H1 (cell line): Measurements from ENCODE around the gene OSBPL5. TPM values are rescaled to one million over a fixed set of nuclear protein-coding genes. Genes with fewer than 3 reads are reported as not detected.

Source experiments
- CTCF ChIA-PET: fragments of 300-600 bp; sonication (Branson Sonifier 250); formaldehyde crosslinking; loops from one replicate; lab custom pipeline; 2021; ENCODE audit not compliant: partially characterized antibody; lab: Charles Lee
- POLR2A ChIA-PET: fragments of 300-600 bp; sonication (Branson Sonifier 250); formaldehyde crosslinking; loops from one replicate; lab custom pipeline; 2021; ENCODE audit warnings: inconsistent platforms; ENCODE audit not compliant: partially characterized antibody; lab: Charles Lee
- DNase-seq, 2 experiments: peaks; one replicate each; pipeline versions ENCODE4 v3.0.0 to v3.0.0-alpha.2; 2010 to 2022; ENCODE audit warnings: low spot score in 2 of 2, low read depth in 1 of 2, mixed read lengths in 1 of 2
- FAIRE-seq: peaks from 2 replicates; lab custom pipeline; 2011; peaks lifted over from hg19 to GRCh38; lab: Jason Lieb, UNC
- H2AFZ ChIP-seq: 2 replicates; pipeline ENCODE4 v1.8.1; 2012; ENCODE audit warnings: low read length, inconsistent platforms
- H2AK5ac ChIP-seq: 2 replicates; pipeline ENCODE4 v1.6.1; 2013; ENCODE audit warnings: low read depth, low read length
- H2BK120ac ChIP-seq: replicated peaks from 2 replicates; pipeline ENCODE3; 2013; ENCODE audit warnings: low read depth, low read length, inconsistent platforms
- H2BK12ac ChIP-seq: 2 replicates; pipeline ENCODE4 v1.6.1; 2013; ENCODE audit warnings: low read depth, low read length
- H2BK15ac ChIP-seq: 2 replicates; pipeline ENCODE4 v1.6.1; 2013; ENCODE audit warnings: low read length
- H2BK20ac ChIP-seq: 2 replicates; pipeline ENCODE4 v1.6.1; 2013; ENCODE audit warnings: low read length
- H2BK5ac ChIP-seq: 2 replicates; pipeline ENCODE4 v1.6.1; 2013; ENCODE audit warnings: low read depth, low read length
- H3K14ac ChIP-seq: 2 replicates; pipeline ENCODE4 v1.6.1; 2013; ENCODE audit warnings: inconsistent platforms; ENCODE audit not compliant: insufficient read length
- H3K18ac ChIP-seq: 2 replicates; pipeline ENCODE4 v1.6.1; 2013; ENCODE audit warnings: low read length; ENCODE audit errors: extremely low read depth
- H3K23ac ChIP-seq: 2 replicates; pipeline ENCODE4 v1.6.1; 2013; ENCODE audit warnings: inconsistent platforms; ENCODE audit not compliant: insufficient read length
- H3K23me2 ChIP-seq: 2 replicates; pipeline ENCODE4 v1.6.1; 2013; ENCODE audit warnings: low read depth, low read length
- H3K27ac ChIP-seq: 2 replicates; pipeline ENCODE4 v1.6.1; 2011; ENCODE audit warnings: low read depth, low read length, inconsistent platforms
- H3K27me3 ChIP-seq, 4 experiments: replicated peaks in 1 of 4; 1 replicate in 1 of 4; 2 replicates in 3 of 4; pipeline versions ENCODE4 v1.6.1 to v1.8.1; 2011 to 2013; ENCODE audit warnings: low read length in 3 of 4, mild to moderate bottlenecking in 3 of 4, inconsistent platforms in 2 of 4, mixed read lengths in 2 of 4, moderate library complexity in 1 of 4; ENCODE audit not compliant: control insufficient read depth in 3 of 4, insufficient read depth in 3 of 4; ENCODE audit errors: extremely low read depth in 1 of 4
- H3K36me3 ChIP-seq, 4 experiments: 2 replicates each; pipeline versions ENCODE4 v1.6.1 to v1.8.1; 2011 to 2013; ENCODE audit warnings: mild to moderate bottlenecking in 4 of 4, low read length in 3 of 4, moderate library complexity in 2 of 4, control low read depth in 1 of 4, inconsistent platforms in 1 of 4; ENCODE audit not compliant: insufficient read depth in 4 of 4, control insufficient read depth in 2 of 4
- H3K4ac ChIP-seq: replicated peaks from 2 replicates; pipeline ENCODE3; 2013; ENCODE audit warnings: low read length, low read depth, mixed read lengths, inconsistent platforms; ENCODE audit not compliant: insufficient read length
- H3K4me1 ChIP-seq, 4 experiments: replicated peaks in 1 of 4; 1 replicate in 1 of 4; 2 replicates in 3 of 4; pipeline versions ENCODE4 v1.6.1 to v1.8.1; 2011 to 2013; ENCODE audit warnings: low read length in 3 of 4, inconsistent platforms in 2 of 4, mixed read lengths in 1 of 4; ENCODE audit not compliant: insufficient read depth in 4 of 4, control insufficient read depth in 3 of 4
- H3K4me2 ChIP-seq, 2 experiments: 2 replicates each; pipeline versions ENCODE4 v1.6.1 to v1.8.1; 2011 to 2013; ENCODE audit warnings: low read depth in 2 of 2, low read length in 2 of 2, control low read depth in 1 of 2, inconsistent platforms in 1 of 2, mild to moderate bottlenecking in 1 of 2; ENCODE audit not compliant: insufficient read depth in 1 of 2
- H3K4me3 ChIP-seq, 4 experiments: fragments of 200-600, 300-600 bp in 1 of 4; sonication (generic), shearing (Covaris generic), sonication (Bioruptor Twin) in 1 of 4; 2 replicates each; pipeline versions ENCODE4 v1.5.1 to v1.8.1; 2011 to 2016; ENCODE audit warnings: low read length in 4 of 4, low read depth in 3 of 4, control low read depth in 2 of 4, inconsistent platforms in 2 of 4, mild to moderate bottlenecking in 2 of 4, mixed read lengths in 1 of 4, moderate library complexity in 1 of 4; ENCODE audit not compliant: insufficient read depth in 2 of 4; ENCODE audit errors: extremely low read depth in 1 of 4
- H3K56ac ChIP-seq: replicated peaks from 2 replicates; pipeline ENCODE3; 2013; ENCODE audit warnings: low read depth, mild to moderate bottlenecking, mixed read lengths, low read length, inconsistent platforms; ENCODE audit not compliant: insufficient read length
- H3K79me1 ChIP-seq: 2 replicates; pipeline ENCODE4 v1.6.1; 2013; ENCODE audit warnings: low read depth, low read length, control low read depth
- H3K79me2 ChIP-seq, 2 experiments: 2 replicates each; pipeline versions ENCODE4 v1.6.1 to v1.8.1; 2012 to 2013; ENCODE audit warnings: low read length in 2 of 2, mild to moderate bottlenecking in 2 of 2, inconsistent platforms in 1 of 2; ENCODE audit not compliant: insufficient read depth in 2 of 2, control insufficient read depth in 1 of 2
- H3K9ac ChIP-seq, 4 experiments: replicated peaks in 1 of 4; 1 replicate in 1 of 4; 2 replicates in 3 of 4; pipeline versions ENCODE4 v1.6.1 to v1.8.1; 2011 to 2013; ENCODE audit warnings: low read depth in 3 of 4, low read length in 3 of 4, control low read depth in 2 of 4, mild to moderate bottlenecking in 2 of 4, moderate library complexity in 2 of 4, inconsistent platforms in 1 of 4; ENCODE audit errors: extremely low read depth in 1 of 4
- H3K9me3 ChIP-seq, 2 experiments: 2 replicates each; pipeline versions ENCODE4 v1.6.1 to v1.8.1; 2012 to 2013; ENCODE audit warnings: mild to moderate bottlenecking in 2 of 2, moderate library complexity in 2 of 2, control low read depth in 1 of 2, inconsistent platforms in 1 of 2, low read depth in 1 of 2, low read length in 1 of 2, mixed read lengths in 1 of 2; ENCODE audit not compliant: insufficient read depth in 2 of 2
- H4K20me1 ChIP-seq, 2 experiments: replicated peaks in 1 of 2; 2 replicates each; pipeline versions ENCODE3 to v1.8.1; 2011 to 2013; ENCODE audit warnings: inconsistent platforms in 2 of 2, low read length in 2 of 2, mild to moderate bottlenecking in 1 of 2; ENCODE audit not compliant: insufficient read depth in 2 of 2, control insufficient read depth in 1 of 2
- H4K5ac ChIP-seq: 2 replicates; pipeline ENCODE4 v1.6.1; 2013; ENCODE audit warnings: low read length, low read depth, mixed read lengths, inconsistent platforms; ENCODE audit not compliant: insufficient read length
- H4K8ac ChIP-seq: 2 replicates; pipeline ENCODE4 v1.8.0; 2013; ENCODE audit warnings: mild to moderate bottlenecking, moderate library complexity, low read length, inconsistent platforms; ENCODE audit not compliant: insufficient read depth; ENCODE audit errors: extremely low read depth
- H4K91ac ChIP-seq: replicated peaks from 2 replicates; pipeline ENCODE3; 2013; ENCODE audit warnings: low read length, mixed read lengths, inconsistent platforms; ENCODE audit not compliant: insufficient read length
- SIN3A ChIP-seq, 2 experiments: IDR thresholded peaks in 1 of 2; conservative IDR thresholded peaks in 1 of 2; 2 replicates each; pipeline ENCODE4 v1.6.1; 2011 to 2012; ENCODE audit warnings: low read length in 2 of 2, improper control_type of control experiment in 1 of 2, low read depth in 1 of 2, mild to moderate bottlenecking in 1 of 2
- TEAD4 ChIP-seq: IDR thresholded peaks from 2 replicates; pipeline ENCODE4 v1.6.1; 2012; ENCODE audit warnings: low read depth, low read length, inconsistent platforms, mixed read lengths
- WGBS, 2 experiments: shearing (Covaris generic) in 1 of 2; methylation state at CpG; one replicate each; pipeline versions ENCODE4 v1.1.6 to v1.1.7; 2013 to 2015; ENCODE audit warnings: low lambda C conversion rate in 2 of 2, mixed read lengths in 2 of 2, inconsistent platforms in 1 of 2, low coverage in 1 of 2, missing lambda C conversion rate in 1 of 2; ENCODE audit not compliant: insufficient replicate concordance in 2 of 2, insufficient coverage in 1 of 2, insufficient read length in 1 of 2; ENCODE audit errors: extremely low coverage in 1 of 2, missing lambda C conversion rate in 1 of 2; 5-methylcytosine and 5-hydroxymethylcytosine counted together
- polyA plus RNA-seq, 7 experiments: library from polyadenylated mRNA; depleted of rRNA in 3 of 7; stranded (reverse) in 5 of 7; unstranded in 2 of 7; fragments of >200 nt in 5 of 7; fragments of 200-250 nt in 2 of 7; gene quantifications; 1 replicate in 5 of 7; 2 replicates in 1 of 7; 4 replicates in 1 of 7; pipeline versions ENCODE4 v1.2.1 to v1.2.3, GENCODE V29; 2011 to 2013; ENCODE audit warnings: missing spikeins in 2 of 7, mixed read lengths in 2 of 7
- total RNA-seq: library from RNA; stranded (reverse); fragmentation: NEBNext Ultra II Directional; extraction: Animal tissue kit (Norgen Biotek cat#: 25700); gene quantifications from 2 replicates; pipeline ENCODE4 v1.2.1, GENCODE V29; 2021

Gene OSBPL5
- total and polyA plus RNA-seq, 2 of the 8 experiments (the other 6 are each of a cell fraction or from before 2014, with no cell fraction given): 3.4 to 9.9 TPM

DNA sequence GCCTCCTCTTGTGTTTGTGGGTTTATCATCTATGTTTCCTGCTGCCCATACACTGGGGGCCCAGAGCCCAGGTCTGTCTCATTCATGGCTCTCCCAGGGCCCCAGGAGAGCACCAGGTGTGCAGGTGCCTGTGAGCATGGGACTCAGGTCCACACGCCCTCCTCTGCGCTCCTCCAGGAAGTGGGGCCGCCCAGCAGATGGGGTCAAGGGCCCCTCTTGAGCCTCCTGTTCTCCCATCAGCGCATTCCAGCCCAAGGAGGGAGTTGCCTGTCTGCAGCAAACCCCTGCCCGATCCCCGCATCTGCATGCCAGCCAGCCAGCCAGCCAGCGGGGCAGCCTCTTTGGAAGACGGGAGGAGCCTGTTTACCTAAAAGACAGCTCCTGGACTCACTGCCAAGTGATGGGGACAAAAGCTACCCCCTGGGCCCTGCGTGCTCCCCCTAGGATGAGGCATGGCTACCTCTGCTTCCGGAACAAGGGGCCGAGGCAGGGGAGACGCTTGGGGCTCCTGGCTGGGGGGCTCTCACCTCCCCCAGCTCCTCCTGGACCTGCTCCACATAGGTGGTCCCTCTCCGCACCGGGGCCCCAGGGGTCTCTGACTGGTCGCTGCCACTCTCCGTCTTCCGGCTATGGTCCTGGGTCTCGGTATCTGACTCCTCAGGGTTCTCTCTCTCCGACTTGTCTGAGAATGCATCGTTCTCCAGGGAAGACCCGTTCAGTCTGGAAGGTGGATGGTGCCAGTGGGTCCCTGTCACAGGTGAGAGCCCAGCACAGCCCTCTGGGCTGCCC, 58.2 kb downstream of the OSBPL5 start:
- CTCF ChIA-PET: interaction anchor here (0.8 to 4.3 kb wide), 8 partner anchors 13 to 117 kb away, joined by 3 to 36 read pairs (median 3); no protein-coding TSS in a partner anchor
- TF ChIP-seq TEAD4 (peak; percentile 22; the same call in 1 of the 2 replicates), SIN3A (conservative IDR thresholded peaks at IDR 0.05 in 1 of 2, IDR thresholded peaks at IDR 0.05 in 1 of 2; ENCODE audit: low read depth in 1 of 2, low read length in 2 of 2) (no peak)
- TF ChIP-seq, all 59 proteins: peak for 1
- H3K4me1 ChIP-seq: peaks cover 0 to 16% (median 8%) of the 10 kb centered on the region in 4 experiments; a peak in 5 of 7 replicates

More for the DNA sequence above, 58.2 kb downstream of the OSBPL5 start:
- 0 out of 2 replicates have a peak overlapping the region, but pooled peaks have one; percentile 48 for H2BK20ac ChIP-seq
- H2BK120ac ChIP-seq: no peak overlapping the region
- POLR2A ChIA-PET: no interaction called here
- DNase-seq (peak in 1 of 2 experiments; percentile 47), FAIRE-seq (no peak)
- no peaks in the 10 kb centered on the region; a peak in 2 of 7 replicates for H3K27me3 ChIP-seq
- H3K18ac ChIP-seq: no peak overlapping the region; the same call in 1 of the 2 replicates
- H2BK12ac ChIP-seq: no peak overlapping the region
- H3K79me1 ChIP-seq: no peaks in the 10 kb centered on the region
- H3K4me2 ChIP-seq: 0 out of 4 replicates have a peak overlapping the region, but pooled peaks of 1 of the 2 experiments have one; percentile 0
- H4K91ac ChIP-seq: no peak overlapping the region
- H3K23me2 ChIP-seq: no peaks in the 10 kb centered on the region
- H3K23ac ChIP-seq: no peak overlapping the region
- peak overlapping the region; percentile 4; the same call in 1 of the 2 replicates for H2AK5ac ChIP-seq
- peak overlapping the region; percentile 21; the same call in 1 of the 2 replicates for H2BK5ac ChIP-seq
- no peak overlapping the region for H3K4ac ChIP-seq
- no peak overlapping the region for H3K27ac ChIP-seq
- no peak overlapping the region for H3K9ac ChIP-seq
- H2BK15ac ChIP-seq: peak overlapping the region; percentile 72; the same call in 1 of the 2 replicates
- no peak overlapping the region for H3K56ac ChIP-seq
- H3K14ac ChIP-seq: no peak overlapping the region
- H3K79me2 ChIP-seq: no peaks in the 10 kb centered on the region
- H3K4me3 ChIP-seq: no peak overlapping the region
- peaks cover 0 to 6% of the 10 kb centered on the region in 2 experiments for H4K20me1 ChIP-seq
- no peak overlapping the region for H4K5ac ChIP-seq
- H3K9me3 ChIP-seq: peaks cover 0 to 5% of the 10 kb centered on the region in 2 experiments; a peak in 2 of 4 replicates
- peaks cover 0 to 2% (median 0%) of the 10 kb centered on the region in 4 experiments; a peak in 1 of 8 replicates for H3K36me3 ChIP-seq
- WGBS, 2 experiments: 88% methylated on average over 16 of the region's 21 CpGs; no CpG with 5 or more reads in 1 of the 2 experiments
- H2AFZ ChIP-seq: no peak overlapping the region
- no peak overlapping the region for H4K8ac ChIP-seq
